Tibial nerve (tissue), 4 donors: Measurements from ENCODE around the gene SUOX. TPM values are rescaled to one million over a fixed set of nuclear protein-coding genes. Genes with fewer than 3 reads are reported as not detected.
"Not testable (repeated sequence)": the region's sequence is repeated elsewhere in the genome, so short reads cannot be mapped to it uniquely, and the experiment has no call there.

ENCODE experiments used
- DNase-seq, 2 donors: peaks; one replicate each; pipeline ENCODE4 v3.0.0-alpha.2; 2019; ENCODE audit warnings: low spot score in 2 of 2
- H3K27ac ChIP-seq, 4 donors: fragments of 200-600 bp; sonication (generic) in 3 of 4; one replicate each; pipeline ENCODE4 v1.5.1; 2017 to 2019; ENCODE audit warnings: mild to moderate bottlenecking in 1 of 4
- H3K27me3 ChIP-seq, 2 donors: fragments of 200-600 bp; sonication (generic) in 1 of 2; one replicate each; pipeline versions ENCODE4 v1.5.1 to v1.6.0; 2017 to 2019
- H3K36me3 ChIP-seq, 3 donors: fragments of 200-600 bp; sonication (generic); one replicate each; pipeline ENCODE4 v1.5.1; 2018 to 2019
- H3K4me1 ChIP-seq, 4 donors: fragments of 200-600 bp; sonication (generic) in 3 of 4; one replicate each; pipeline ENCODE4 v1.5.1; 2017 to 2019
- H3K4me3 ChIP-seq, 4 donors: fragments of 200-600 bp; sonication (generic) in 3 of 4; one replicate each; pipeline ENCODE4 v1.5.1; 2017 to 2019; ENCODE audit warnings: mild to moderate bottlenecking in 1 of 4, moderate library complexity in 1 of 4
- H3K9me3 ChIP-seq, 4 donors: fragments of 200-600 bp; sonication (generic) in 3 of 4; one replicate each; pipeline ENCODE4 v1.5.1; 2017 to 2019
- CTCF ChIP-seq, 5 experiments: fragments of 200-600 bp in 3 of 5; fragments of 450-650 bp in 2 of 5; sonication (generic) in 3 of 5; IDR thresholded peaks; one replicate each; pipeline ENCODE4 v1.5.1; 2016 to 2019; ENCODE audit warnings: antibody characterized with exemption in 5 of 5, mild to moderate bottlenecking in 3 of 5, moderate library complexity in 2 of 5
- EP300 ChIP-seq, 2 donors: sonication (generic); formaldehyde crosslinking; IDR thresholded peaks; one replicate each; pipeline ENCODE4 v1.6.1; 2017; ENCODE audit warnings: antibody characterized with exemption in 2 of 2, mild to moderate bottlenecking in 1 of 2
- POLR2A ChIP-seq, 2 donors: fragments of 450-650 bp; IDR thresholded peaks; one replicate each; pipeline ENCODE4 v1.6.1; 2017; ENCODE audit warnings: antibody characterized with exemption in 2 of 2, mild to moderate bottlenecking in 2 of 2, moderate library complexity in 2 of 2
- WGBS, 2 donors: methylation state at CpG; one replicate each; pipeline ENCODE4 v1.1.5; 2018; 5-methylcytosine and 5-hydroxymethylcytosine counted together
- total RNA-seq, 4 donors: library from RNA; depleted of rRNA; stranded (reverse); fragments of >200 nt; gene quantifications; one replicate each; pipeline ENCODE4 v1.1.0, GENCODE V29; 2016

SUOX gene
- total RNA-seq, 4 donors from 2014 or later: 20.4 to 39.1 (median 28.1) TPM

- H3K4me1 ChIP-seq: peaks cover 0 to 24% (median 16%) of the 10 kb centered on the region in 4 donors
- DNase-seq: peak; percentile 90 to 94
- WGBS, 2 donors: 0 to 1% methylated on average over 46 to 50 of the region's 50 CpGs
- no peaks in the 10 kb centered on the region for H3K27me3 ChIP-seq
- H3K36me3 ChIP-seq: peaks cover 0 to 46% (median 6%) of the 10 kb centered on the region in 3 donors
- H3K9me3 ChIP-seq: no peaks in the 10 kb centered on the region
- peak within 1 kb of the TSS; percentile 85 to 97 (median 92) for H3K27ac ChIP-seq
- peak within 1 kb of the TSS; percentile 64 to 89 (median 79) for H3K4me3 ChIP-seq
- peak; percentile 20 to 59 (median 42) for TF ChIP-seq CTCF (IDR thresholded peaks at IDR 0.05)
- TF ChIP-seq POLR2A (IDR thresholded peaks at IDR 0.05): peak; percentile 67 to 78
- peak; percentile 76 to 98 for TF ChIP-seq EP300 (IDR thresholded peaks at IDR 0.05)
Observed at GRCh38 chr12:56041552-56042429, 44.7 kb downstream of the SUOX start, which contains the start of gene RPS26. Gene RPS26, plus strand, starts transcription at chr12:56041918. Its CDS starts 249 bp downstream, at chr12:56042167.

- WGBS, 2 donors: 1 to 2% methylated on average over 15 to 20 of the region's 20 CpGs
- peak overlapping the region; percentile 64 to 89 (median 79) for H3K4me3 ChIP-seq
- DNase-seq, H3K27me3 ChIP-seq, H3K9me3 ChIP-seq: not testable (repeated sequence)
- peak overlapping the region; percentile 85 to 97 (median 92) for H3K27ac ChIP-seq
- peaks cover 0 to 39% (median 6%) of the 10 kb centered on the region in 3 donors for H3K36me3 ChIP-seq
- peaks cover 0 to 26% (median 16%) of the 10 kb centered on the region in 4 donors for H3K4me1 ChIP-seq
Observed at GRCh38 chr12:56042430-56042813, 45.3 kb downstream of the SUOX start.

GRCh38 chr12:56042843-56043242 lies 45.8 kb downstream of the SUOX start:
- Histone ChIP-seq H3K4me3 (peak overlapping the region; percentile 64 to 89 (median 79)), H3K4me1 (peaks cover 0 to 26% (median 16%) of the 10 kb centered on the region in 4 donors), H3K27me3 (no peaks in the 10 kb centered on the region), H3K36me3 (peaks cover 0 to 36% (median 6%) of the 10 kb centered on the region in 3 donors), H3K9me3 (no peaks in the 10 kb centered on the region), H3K27ac (peak overlapping the region in 3 of 4 donors; percentile 88 to 97 (median 96))
- no peak for DNase-seq
- 37 to 39% methylated on average over 9 of the region's 9 CpGs for WGBS, 2 donors
- TF ChIP-seq EP300 (IDR thresholded peaks at IDR 0.05) (no peak), CTCF (IDR thresholded peaks at IDR 0.05) (no peak), POLR2A (IDR thresholded peaks at IDR 0.05) (no peak)

- peaks cover 0 to 29% (median 6%) of the 10 kb centered on the region in 3 donors for H3K36me3 ChIP-seq
- no peaks in the 10 kb centered on the region for H3K9me3 ChIP-seq
- H3K4me1 ChIP-seq: peaks cover 0 to 18% (median 13%) of the 10 kb centered on the region in 4 donors
- DNase-seq: no peak
- H3K27ac ChIP-seq: peak overlapping the region in 2 of 4 donors; percentile 2 to 41
- H3K4me3 ChIP-seq: no peak overlapping the region
- WGBS, 2 donors: 73 to 78% methylated on average over 9 of the region's 9 CpGs
- TF ChIP-seq CTCF (IDR thresholded peaks at IDR 0.05): no peak
- no peak for TF ChIP-seq EP300 (IDR thresholded peaks at IDR 0.05)
- no peak for TF ChIP-seq POLR2A (IDR thresholded peaks at IDR 0.05)
- H3K27me3 ChIP-seq: no peaks in the 10 kb centered on the region
Observed at GRCh38 chr12:56046027-56046780, 49.1 kb downstream of the SUOX start.

GRCh38 chr12:56053407-56053893 lies 56.4 kb downstream of the SUOX start:
- TF ChIP-seq POLR2A (IDR thresholded peaks at IDR 0.05) (no peak), EP300 (IDR thresholded peaks at IDR 0.05) (no peak), CTCF (IDR thresholded peaks at IDR 0.05) (no peak)
- DNase-seq: no peak
- H3K4me3 ChIP-seq: no peak overlapping the region
- no peak overlapping the region for H3K27ac ChIP-seq
- no peaks in the 10 kb centered on the region for H3K4me1 ChIP-seq
- WGBS, 2 donors: 66 to 76% methylated on average over 6 of the region's 6 CpGs
- H3K36me3 ChIP-seq: no peaks in the 10 kb centered on the region
- no peaks in the 10 kb centered on the region for H3K9me3 ChIP-seq
- no peaks in the 10 kb centered on the region for H3K27me3 ChIP-seq
